ENCODE measurements around the gene ABHD6.

- no peak for TF ChIP-seq CTCF (IDR thresholded peaks at IDR 0.05; ENCODE audit: insufficient read depth, low read depth, low read length)
- no peak for TF ChIP-seq EZH2 (IDR thresholded peaks at IDR 0.05; ENCODE audit: insufficient read depth, low read length)
These were observed 36.5 kb downstream of the ABHD6 start for GRCh38 chr3:58274027-58274614.
